CD4-positive, alpha-beta T cell treated with Interleukin-12 subunit alpha and Interleukin-12 subunit beta, for 1 hour (primary cell): ENCODE data around the gene DACH2.

Experiments used
- DNase-seq: peaks from one replicate; pipeline ENCODE4 v3.0.0-alpha.2; 2020

Gene DACH2

DNA sequence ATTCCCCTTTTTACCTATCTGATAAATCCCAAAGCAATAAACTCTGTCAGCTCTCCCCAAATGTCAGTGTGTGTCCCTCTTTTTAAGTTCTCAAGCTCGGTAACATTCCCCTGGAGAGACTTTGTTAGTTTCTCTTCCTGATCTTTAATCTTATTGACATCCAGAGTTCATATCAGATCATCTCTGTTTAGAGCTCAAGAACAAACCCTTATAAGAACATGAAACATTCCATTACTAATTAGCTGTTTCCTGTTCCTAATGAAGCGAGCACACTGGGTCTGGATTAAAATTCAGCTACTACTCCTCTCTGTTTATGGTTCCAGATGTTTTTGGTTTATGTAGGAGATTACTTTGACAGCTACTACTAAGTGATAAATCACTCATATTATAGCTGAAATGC, 681.5 kb downstream of the DACH2 start:
- DNase-seq: no peak

DNA sequence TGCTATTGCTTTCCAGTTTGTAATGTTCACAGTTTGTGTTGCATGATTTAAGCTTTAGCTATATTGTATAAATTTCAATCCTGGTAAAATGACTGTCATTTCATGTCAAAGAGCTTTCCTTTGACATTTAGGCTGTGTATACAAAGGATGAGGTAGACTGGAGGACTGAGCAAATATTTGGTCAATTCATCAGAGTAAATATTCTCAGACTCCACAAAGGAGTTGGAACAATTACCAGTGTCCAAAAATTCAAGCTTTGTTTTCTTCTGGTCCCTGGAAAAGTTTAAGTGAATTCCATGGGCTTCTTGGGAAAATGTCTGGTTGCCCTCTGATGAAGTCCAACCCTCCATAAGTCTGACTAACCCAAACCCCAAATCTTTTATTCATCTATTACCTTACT, 682.4 kb downstream of the DACH2 start:
- DNase-seq: no peak

DNA sequence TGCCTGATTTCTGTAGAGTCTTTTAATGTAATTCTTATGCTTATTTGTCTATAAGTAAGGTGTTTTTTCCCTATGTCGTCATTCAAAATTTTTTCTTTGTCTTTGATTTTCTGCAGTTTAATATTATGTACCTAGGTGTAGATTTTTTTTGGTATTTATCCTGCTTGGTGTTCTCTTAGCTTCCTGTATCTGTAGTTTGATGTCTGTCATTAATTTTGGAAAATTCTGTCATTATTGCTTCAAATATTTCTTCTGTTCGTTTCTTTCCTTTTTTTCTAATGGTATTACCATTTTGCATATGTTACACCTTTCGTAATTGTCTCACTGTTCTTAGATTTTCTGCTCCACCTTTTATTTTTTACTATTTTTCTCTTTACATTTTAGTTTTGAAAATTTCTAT, 696.9 kb downstream of the DACH2 start:
- no peak for DNase-seq
